Measurements from ENCODE around the gene HAUS3. TPM values are rescaled to one million over a fixed set of nuclear protein-coding genes. Genes with fewer than 3 reads are reported as not detected.

The HAUS3 gene
- total RNA-seq, 2 donors from 2014 or later, result 6.5 to 12.9 TPM

- no peak for TF ChIP-seq CTCF (IDR thresholded peaks at IDR 0.05)
- Histone ChIP-seq H3K27ac (peak within 1 kb of the TSS; percentile 91 to 93), H3K9me3 (no peaks in the 10 kb centered on the region), H3K4me1 (ENCODE audit: control insufficient read depth in 1 of 2, low read depth in 2 of 2) (peaks cover 31 to 66% of the 10 kb centered on the region in 2 donors), H3K4me3 (peak within 1 kb of the TSS; percentile 98), H3K36me3 (no peaks in the 10 kb centered on the region), H3K27me3 (replicated peaks; ENCODE audit: insufficient read depth) (no peaks in the 10 kb centered on the region)
- ATAC-seq (ENCODE audit: insufficient number of reproducible peaks, low FRiP score, low read depth) (no peak), DNase-seq (ENCODE audit: low spot score) (no peak)
These were observed 19.9 kb upstream of the HAUS3 start, which contains the start of gene MXD4 for GRCh38 chr4:2261853-2262144. MXD4 (minus strand) TSS chr4:2262109; CDS start chr4:2261980, 129 bp downstream.

- Histone ChIP-seq H3K4me3 (peak overlapping the region; percentile 98), H3K27ac (peak overlapping the region; percentile 91 to 93), H3K36me3 (no peaks in the 10 kb centered on the region), H3K9me3 (no peaks in the 10 kb centered on the region), H3K4me1 (ENCODE audit: control insufficient read depth in 1 of 2, low read depth in 2 of 2) (peaks cover 36 to 66% of the 10 kb centered on the region in 2 donors), H3K27me3 (replicated peaks; ENCODE audit: insufficient read depth) (no peaks in the 10 kb centered on the region)
- DNase-seq (ENCODE audit: low spot score), result no peak
- ATAC-seq (ENCODE audit: insufficient number of reproducible peaks, low FRiP score, low read depth), result peak; percentile 46
- no peak for TF ChIP-seq CTCF (IDR thresholded peaks at IDR 0.05)
These were observed 19.4 kb upstream of the HAUS3 start for GRCh38 chr4:2261110-2261852.

GRCh38 chr4:2260344-2261109 is 18.6 kb upstream of the HAUS3 start:
- H3K4me3 ChIP-seq, result peak overlapping the region; percentile 98
- no peak for ATAC-seq (ENCODE audit: insufficient number of reproducible peaks, low FRiP score, low read depth)
- no peak for TF ChIP-seq CTCF (IDR thresholded peaks at IDR 0.05)
- no peaks in the 10 kb centered on the region for H3K9me3 ChIP-seq
- no peak for DNase-seq (ENCODE audit: low spot score)
- peak overlapping the region; percentile 91 to 93 for H3K27ac ChIP-seq
- H3K27me3 ChIP-seq (replicated peaks; ENCODE audit: insufficient read depth), result no peaks in the 10 kb centered on the region
- H3K4me1 ChIP-seq (ENCODE audit: control insufficient read depth in 1 of 2, low read depth in 2 of 2), result peaks cover 43 to 66% of the 10 kb centered on the region in 2 donors
- no peaks in the 10 kb centered on the region for H3K36me3 ChIP-seq

GRCh38 chr4:2259541-2260343 is 17.8 kb upstream of the HAUS3 start:
- Histone ChIP-seq H3K4me1 (ENCODE audit: control insufficient read depth in 1 of 2, low read depth in 2 of 2) (peaks cover 43 to 72% of the 10 kb centered on the region in 2 donors), H3K27me3 (replicated peaks; ENCODE audit: insufficient read depth) (no peaks in the 10 kb centered on the region), H3K36me3 (peaks cover 3% of the 10 kb centered on the region), H3K27ac (peak overlapping the region; percentile 91 to 93), H3K9me3 (no peaks in the 10 kb centered on the region), H3K4me3 (peak overlapping the region; percentile 98)
- no peak for DNase-seq (ENCODE audit: low spot score)
- no peak for ATAC-seq (ENCODE audit: insufficient number of reproducible peaks, low FRiP score, low read depth)
- TF ChIP-seq CTCF (IDR thresholded peaks at IDR 0.05), result no peak
